Erythroblast (primary cell): ENCODE results near the gene C2CD2.
"Not testable (repeated sequence)": the region's sequence is repeated elsewhere in the genome, so short reads cannot be mapped to it uniquely, and the experiment has no call there.

Experiments
- DNase-seq, 2 experiments: peaks; one replicate each; lab custom pipeline; 2025; lab: John Stamatoyannopoulos, UW
- GATA1 ChIP-seq: IDR thresholded peaks from 2 replicates; pipeline ENCODE4 v1.6.1; 2011; ENCODE audit warnings: low read depth, mild to moderate bottlenecking, control low read depth, low read length, moderate library complexity
- POLR2A ChIP-seq: IDR thresholded peaks from 2 replicates; pipeline ENCODE4 v1.6.1; 2011; ENCODE audit warnings: mild to moderate bottlenecking, low read length

Gene C2CD2

GRCh38 chr21:41956926-41957729 is 3.3 kb upstream of the C2CD2 start:
- TF ChIP-seq POLR2A (no peak), GATA1 (peak; percentile 74)
- DNase-seq, result peak; percentile 89 to 91

DNA sequence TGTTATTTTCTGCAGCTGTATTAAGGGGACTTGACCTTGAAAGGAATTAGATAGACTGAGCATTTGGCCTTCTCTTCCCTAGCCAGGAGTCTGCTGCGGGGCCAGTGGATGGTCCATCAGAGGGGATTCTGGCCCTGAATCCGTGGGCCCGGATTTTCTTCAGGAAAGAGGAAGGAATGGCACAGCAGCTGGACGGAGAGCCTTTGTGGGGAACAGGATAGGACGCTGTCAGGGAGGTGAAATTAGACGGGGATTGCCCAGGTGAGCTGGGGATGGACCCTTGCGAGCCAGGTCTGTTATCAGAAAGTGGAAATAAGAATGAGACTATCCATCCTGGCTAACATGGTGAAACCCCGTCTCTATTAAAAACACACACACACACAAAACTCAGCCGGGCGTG is 1.7 kb upstream of the C2CD2 start:
- DNase-seq, result no peak
- TF ChIP-seq POLR2A (no peak), GATA1 (no peak)

- TF ChIP-seq POLR2A (no peak), GATA1 (no peak)
- peak; percentile 16 to 39 for DNase-seq
Observed at GRCh38 chr21:41954654-41955499, 1.1 kb upstream of the C2CD2 start.

DNA sequence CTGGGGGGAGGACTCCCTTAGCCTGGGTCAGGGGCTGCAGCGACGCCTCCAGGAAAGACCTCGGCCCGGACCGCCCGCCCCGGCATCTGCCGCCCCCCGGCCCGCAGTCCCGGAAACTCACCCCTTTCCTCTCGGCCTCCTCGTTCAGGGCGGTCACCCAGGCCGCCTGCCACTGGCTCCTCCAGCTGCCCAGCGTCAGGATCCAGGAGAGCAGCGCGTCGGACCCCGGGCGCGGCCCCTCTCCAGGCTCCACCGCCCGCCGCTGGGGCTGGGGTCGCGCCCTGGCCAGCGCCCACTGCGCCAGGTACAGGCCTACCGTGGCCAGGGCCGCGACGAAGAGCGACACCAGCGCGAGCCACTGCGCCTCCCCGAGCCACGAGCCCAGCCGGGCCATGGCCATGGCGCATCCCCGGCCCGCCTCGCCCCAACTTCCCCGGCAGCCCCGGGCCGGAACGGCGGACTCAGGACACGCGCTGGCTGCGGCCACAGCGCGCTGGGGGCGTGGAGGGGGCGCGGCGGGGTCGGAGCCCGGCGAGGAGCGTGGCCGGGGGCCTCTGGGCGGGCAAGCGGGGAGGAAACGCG is 478 bp downstream of the C2CD2 start:
- DNase-seq, result peak; percentile 57 to 59
- TF ChIP-seq POLR2A (no peak), GATA1 (no peak)

DNA sequence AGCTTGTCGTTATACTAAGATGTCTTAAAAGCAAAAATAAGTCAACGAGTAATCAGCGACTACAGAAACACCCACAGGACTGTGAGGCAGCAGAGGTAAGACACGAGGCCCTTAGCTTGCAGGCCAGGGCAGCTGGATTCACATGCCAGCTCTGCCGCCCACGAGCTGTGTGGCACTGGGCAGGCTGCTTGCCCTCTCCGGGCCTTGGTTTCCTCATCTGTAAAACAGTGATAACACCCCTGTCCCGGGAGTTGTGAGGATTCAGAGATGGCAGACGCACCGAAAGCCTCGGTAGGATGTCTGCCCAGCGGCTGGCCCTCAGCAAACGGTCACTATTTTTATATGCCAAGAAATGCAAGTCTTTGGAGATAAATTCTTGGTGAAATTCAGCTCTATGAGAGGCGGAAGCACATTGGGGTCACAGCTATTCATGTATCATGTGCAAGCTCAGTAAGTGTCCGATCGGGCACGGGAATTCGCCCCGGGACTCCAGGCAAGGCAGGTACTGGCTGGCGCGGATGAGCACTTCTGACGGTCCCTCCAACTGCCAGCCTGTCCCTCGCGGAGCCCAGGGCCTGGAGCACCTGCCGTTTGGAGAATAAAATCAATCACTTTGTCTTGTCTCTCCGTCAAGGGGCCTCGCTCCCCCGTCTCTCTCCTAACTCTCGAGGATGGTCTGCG is 1.1 kb downstream of the C2CD2 start:
- peak in 1 of 2 experiments; percentile 32 for DNase-seq
- TF ChIP-seq GATA1 (no peak), POLR2A (no peak)

GRCh38 chr21:41951876-41952567 is 1.8 kb downstream of the C2CD2 start:
- TF ChIP-seq POLR2A (no peak), GATA1 (no peak)
- DNase-seq, result peak in 1 of 2 experiments; percentile 8

DNA sequence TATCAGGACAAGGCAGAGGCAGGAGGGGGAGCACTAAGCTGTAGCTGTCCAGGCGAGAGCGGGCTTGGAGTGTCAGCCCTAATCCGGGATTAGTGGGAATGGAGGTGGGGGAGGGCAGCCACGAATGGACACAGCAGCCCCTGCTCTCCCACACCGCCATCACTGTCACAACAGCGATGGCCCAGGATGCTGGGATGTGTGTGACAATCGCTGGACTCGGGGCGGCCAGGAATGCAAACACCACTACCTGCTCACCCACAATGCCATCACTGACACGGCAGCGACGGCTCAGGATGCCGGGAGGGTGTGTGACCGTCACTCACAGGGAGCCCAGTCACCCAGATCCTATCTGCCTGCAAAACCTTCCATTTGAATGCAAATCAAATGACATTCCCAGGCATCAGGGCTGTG is 2.9 kb downstream of the C2CD2 start:
- DNase-seq, result no peak

DNA sequence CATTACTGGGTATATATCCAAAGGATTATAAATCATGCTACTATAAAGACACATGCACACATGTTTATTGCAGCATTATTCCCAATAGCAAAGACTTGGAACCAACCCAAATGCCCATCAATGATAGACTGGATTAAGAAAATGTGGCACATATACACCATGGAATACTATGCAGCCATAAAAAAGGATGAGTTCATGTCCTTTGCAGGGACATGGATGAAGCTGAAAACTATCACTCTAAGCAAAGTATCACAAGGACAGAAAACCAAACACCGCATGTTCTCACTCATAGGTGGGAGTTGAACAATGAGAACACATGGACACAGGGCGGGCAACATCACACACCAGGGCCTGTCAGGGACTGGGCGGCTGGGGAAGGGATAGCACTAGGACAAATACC is 4.2 kb downstream of the C2CD2 start:
- not testable (repeated sequence) for DNase-seq

More for the DNA sequence above, 2.9 kb downstream of the C2CD2 start:
- TF ChIP-seq POLR2A (no peak), GATA1 (no peak)

GRCh38 chr21:41948901-41949300 is 4.9 kb downstream of the C2CD2 start:
- TF ChIP-seq POLR2A (no peak), GATA1 (no peak)
- DNase-seq, result no peak

DNA sequence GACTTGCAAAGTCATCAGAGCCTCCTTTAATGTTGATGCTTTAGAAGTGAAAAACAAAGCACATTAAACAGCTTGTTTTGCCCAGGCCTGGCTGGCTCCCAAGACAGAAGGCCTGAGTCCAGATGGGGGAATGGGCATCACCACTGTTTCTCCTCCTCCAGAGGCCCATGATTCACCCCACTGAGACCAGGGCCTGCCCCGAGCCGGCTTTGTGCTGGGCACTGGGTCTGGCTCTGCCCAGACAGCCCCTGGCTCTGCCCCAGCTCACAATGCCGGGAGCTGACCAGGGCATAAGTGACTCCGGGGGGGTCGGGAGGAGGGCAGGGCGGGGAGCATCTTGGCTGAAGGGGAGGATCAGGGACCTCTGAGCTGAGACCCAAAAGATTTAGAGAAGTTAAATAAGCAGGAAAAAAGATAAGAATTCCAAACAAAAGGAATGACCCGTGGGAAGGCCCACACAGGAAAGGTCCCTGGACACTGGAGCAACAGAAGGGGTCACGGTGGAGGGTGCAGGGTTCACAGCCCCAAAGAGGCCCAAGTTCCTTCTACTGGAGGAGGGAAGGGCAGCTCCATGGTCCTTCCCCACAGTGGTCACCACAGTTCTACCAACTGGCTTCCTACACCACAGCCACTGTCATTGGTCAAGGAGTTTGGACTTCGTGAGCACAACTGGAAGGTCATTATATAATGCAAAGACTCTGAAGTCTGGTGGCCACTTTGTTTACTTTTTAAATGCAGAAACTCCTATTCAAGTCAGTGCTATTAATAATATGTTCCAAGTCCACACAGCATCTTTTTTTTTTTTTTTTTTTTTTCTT is 5.5 kb downstream of the C2CD2 start:
- no peak for TF ChIP-seq GATA1
- TF ChIP-seq POLR2A, result no peak
- DNase-seq, result no peak

GRCh38 chr21:41945982-41946381 is 7.8 kb downstream of the C2CD2 start:
- no peak for DNase-seq
- no peak for TF ChIP-seq GATA1
- TF ChIP-seq POLR2A, result no peak

- DNase-seq, result no peak
- TF ChIP-seq POLR2A, result no peak
- TF ChIP-seq GATA1, result no peak
Observed at GRCh38 chr21:41943851-41944250, 10.0 kb downstream of the C2CD2 start.
